SU-DHL-6 (cell line): ENCODE measurements around the gene RSRC2.
"Not testable (repeated sequence)": the region's sequence is repeated elsewhere in the genome, so short reads cannot be mapped to it uniquely, and the experiment has no call there.

Experiments
- H2AFZ ChIP-seq: fragments of 200-600 bp; sonication (generic); 2 replicates; pipeline ENCODE4 v1.6.1; 2014; ENCODE audit warnings: low read depth, mild to moderate bottlenecking, moderate library complexity, mixed read lengths, antibody characterized with exemption, low read length; ENCODE audit not compliant: severe bottlenecking
- H3F3A ChIP-seq: fragments of 200-600 bp; shearing (Covaris generic); 2 replicates; pipeline ENCODE4 v1.6.0; 2016; ENCODE audit warnings: antibody characterized with exemption, mild to moderate bottlenecking; ENCODE audit not compliant: insufficient read depth
- H3K27ac ChIP-seq: fragments of 200-600 bp; sonication (generic); 2 replicates; pipeline ENCODE4 v1.5.1; 2016; ENCODE audit warnings: low read depth, mild to moderate bottlenecking, low read length, moderate library complexity, mixed read lengths
- H3K27me3 ChIP-seq: fragments of 200-600 bp; sonication (generic), shearing (Covaris generic); 2 replicates; pipeline ENCODE4 v1.6.0; 2014; ENCODE audit warnings: mild to moderate bottlenecking, low read length
- H3K36me3 ChIP-seq: fragments of 200-600 bp; sonication (generic); 2 replicates; pipeline ENCODE4 v1.6.1; 2014; ENCODE audit warnings: mild to moderate bottlenecking, low read length, mixed read lengths
- H3K4me2 ChIP-seq: fragments of 300-600, 200-600 bp; shearing (Covaris generic), sonication (generic); 2 replicates; pipeline ENCODE4 v1.6.0; 2014; ENCODE audit warnings: low read length, low read depth, mild to moderate bottlenecking; ENCODE audit not compliant: poor library complexity, severe bottlenecking
- H3K4me3 ChIP-seq: fragments of 200-600 bp; sonication (generic); 2 replicates; pipeline ENCODE4 v1.5.1; 2014; ENCODE audit warnings: antibody characterized with exemption, low read length, mild to moderate bottlenecking, mixed read lengths; ENCODE audit not compliant: insufficient read depth, poor library complexity, severe bottlenecking
- H3K79me2 ChIP-seq: fragments of 200-600 bp; sonication (generic); 2 replicates; pipeline ENCODE4 v1.6.1; 2014; ENCODE audit warnings: mild to moderate bottlenecking, low read length, moderate library complexity; ENCODE audit not compliant: insufficient read depth
- H3K9ac ChIP-seq: fragments of 200-600 bp; sonication (generic); 2 replicates; pipeline ENCODE4 v1.7.0; 2014; ENCODE audit warnings: mild to moderate bottlenecking, low read length
- H3K9me2 ChIP-seq: fragments of 200-600 bp; sonication (generic); replicated peaks from 2 replicates; pipeline ENCODE4 v1.6.1; 2014; ENCODE audit warnings: low read length; ENCODE audit not compliant: insufficient read depth
- H3K9me3 ChIP-seq: fragments of 200-600 bp; sonication (generic); 2 replicates; pipeline ENCODE4 v1.6.1; 2014; ENCODE audit warnings: low read length, mixed read lengths; ENCODE audit not compliant: insufficient read depth
- H4K20me1 ChIP-seq: fragments of 200-600 bp; sonication (generic); 2 replicates; pipeline ENCODE4 v1.6.1; 2014; ENCODE audit warnings: low read depth, mild to moderate bottlenecking, antibody characterized with exemption, low read length, moderate library complexity, mixed read lengths
- CTCF ChIP-seq: fragments of 200-600 bp; sonication (generic); IDR thresholded peaks from one replicate; pipeline ENCODE4 v1.5.1; 2017; ENCODE audit warnings: antibody characterized with exemption, mild to moderate bottlenecking, low read length, moderate library complexity; ENCODE audit not compliant: insufficient read depth, poor library complexity, severe bottlenecking
- EZH2phosphoT487 ChIP-seq: fragments of 200-600 bp; sonication (generic), shearing (Covaris generic); conservative IDR thresholded peaks from 2 replicates; pipeline ENCODE4 v1.6.1; 2018; ENCODE audit warnings: mild to moderate bottlenecking, antibody characterized with exemption, low read length, moderate library complexity, mixed read lengths

RSRC2 gene

GRCh38 chr12:122526683-122527477 is at the start of gene RSRC2, which contains the start of gene KNTC1:
TSS of gene RSRC2 (minus strand) at chr12:122526936. CDS start at chr12:122526853, 83 bp downstream.
TSS of gene KNTC1 (plus strand) at chr12:122527249. CDS start at chr12:122530064, 2,815 bp downstream.
- peak within 1 kb of the TSS; percentile 91 for H3K27ac ChIP-seq

GRCh38 chr12:122571821-122572220 is 45.1 kb upstream of the RSRC2 start:
- no peaks in the 10 kb centered on the region for H3K9me3 ChIP-seq
- H3K4me2 ChIP-seq, result no peak overlapping the region
- H3K9me2 ChIP-seq, result no peaks in the 10 kb centered on the region
- H3F3A ChIP-seq, result no peaks in the 10 kb centered on the region
- H4K20me1 ChIP-seq, result no peaks in the 10 kb centered on the region
- peaks cover 56% of the 10 kb centered on the region for H3K36me3 ChIP-seq
- no peak overlapping the region for H3K27ac ChIP-seq
- H3K9ac ChIP-seq, result no peak overlapping the region
- no peaks in the 10 kb centered on the region for H3K27me3 ChIP-seq
- TF ChIP-seq EZH2phosphoT487 (no peak), CTCF (no peak)
- no peaks in the 10 kb centered on the region for H3K79me2 ChIP-seq
- H3K4me3 ChIP-seq, result no peak overlapping the region
- H2AFZ ChIP-seq, result no peak overlapping the region

More at GRCh38 chr12:122526683-122527477, at the start of gene RSRC2, which contains the start of gene KNTC1:
- peak within 1 kb of the TSS; percentile 93 for H3K4me2 ChIP-seq
- no peaks in the 10 kb centered on the region for H3K27me3 ChIP-seq
- no peak for TF ChIP-seq CTCF
- no peak for TF ChIP-seq EZH2phosphoT487
- peaks cover 6% of the 10 kb centered on the region; the same call in 1 of the 2 replicates for H3F3A ChIP-seq
- H3K9me3 ChIP-seq, result no peaks in the 10 kb centered on the region
- H3K79me2 ChIP-seq, result peaks cover 90% of the 10 kb centered on the region
- H3K4me3 ChIP-seq, result peak within 1 kb of the TSS; percentile 84
- peak within 1 kb of the TSS; percentile 96 for H3K9ac ChIP-seq
- peaks cover 51% of the 10 kb centered on the region for H3K36me3 ChIP-seq
- peaks cover 34% of the 10 kb centered on the region for H4K20me1 ChIP-seq
- H3K9me2 ChIP-seq, result no peaks in the 10 kb centered on the region
- H2AFZ ChIP-seq, result no peak within 1 kb of the TSS

GRCh38 chr12:122570006-122570405 is 43.3 kb upstream of the RSRC2 start:
- not testable (repeated sequence) for H3K79me2 ChIP-seq

GRCh38 chr12:122569288-122569687 is 42.6 kb upstream of the RSRC2 start:
- no peak overlapping the region for H3K4me3 ChIP-seq
- H3K79me2 ChIP-seq, result no peaks in the 10 kb centered on the region
- no peaks in the 10 kb centered on the region for H4K20me1 ChIP-seq
- no peaks in the 10 kb centered on the region for H3F3A ChIP-seq
- H3K36me3 ChIP-seq, result peaks cover 46% of the 10 kb centered on the region
- H3K9me3 ChIP-seq, result no peaks in the 10 kb centered on the region
- no peak overlapping the region for H3K4me2 ChIP-seq
- H3K9me2 ChIP-seq, result no peaks in the 10 kb centered on the region
- no peak overlapping the region for H2AFZ ChIP-seq
- TF ChIP-seq EZH2phosphoT487 (no peak), CTCF (no peak)
- H3K27ac ChIP-seq, result no peak overlapping the region
- H3K27me3 ChIP-seq, result no peaks in the 10 kb centered on the region
- no peak overlapping the region for H3K9ac ChIP-seq

More at GRCh38 chr12:122570006-122570405, 43.3 kb upstream of the RSRC2 start:
- not testable (repeated sequence) for H3K4me2 ChIP-seq, H3K9ac ChIP-seq, H3K9me2 ChIP-seq, H3K27me3 ChIP-seq, H3F3A ChIP-seq, H2AFZ ChIP-seq, H4K20me1 ChIP-seq, H3K9me3 ChIP-seq, H3K4me3 ChIP-seq, H3K27ac ChIP-seq
- H3K36me3 ChIP-seq, result peaks cover 47% of the 10 kb centered on the region

- H3K9me2 ChIP-seq, result not testable (repeated sequence)
- H3K36me3 ChIP-seq, result peaks cover 34% of the 10 kb centered on the region; the same call in 1 of the 2 replicates
Measured at GRCh38 chr12:122566816-122567215, 40.1 kb upstream of the RSRC2 start.

More at GRCh38 chr12:122566816-122567215, 40.1 kb upstream of the RSRC2 start:
- H3K9me3 ChIP-seq, H3K27ac ChIP-seq, H3F3A ChIP-seq, H4K20me1 ChIP-seq, H3K4me3 ChIP-seq, H3K27me3 ChIP-seq, H3K4me2 ChIP-seq, H3K79me2 ChIP-seq, H2AFZ ChIP-seq, H3K9ac ChIP-seq: not testable (repeated sequence)
